Lower leg skin (tissue), 3 donors: ENCODE measurements around the gene C12orf43.

Experiments used
- POLR2A ChIP-seq, 2 donors: fragments of 450-650 bp; IDR thresholded peaks; one replicate each; pipeline ENCODE4 v1.6.1; 2016 to 2017; ENCODE audit warnings: antibody characterized with exemption in 2 of 2, mild to moderate bottlenecking in 1 of 2, moderate library complexity in 1 of 2
- TF ChIP-seq, protein P1 (sequence below), 3 donors: fragments of 450-650 bp; IDR thresholded peaks; one replicate each; pipeline ENCODE4 v1.5.1; 2016; ENCODE audit warnings: antibody characterized with exemption in 3 of 3, mild to moderate bottlenecking in 3 of 3, moderate library complexity in 2 of 3

DNA sequence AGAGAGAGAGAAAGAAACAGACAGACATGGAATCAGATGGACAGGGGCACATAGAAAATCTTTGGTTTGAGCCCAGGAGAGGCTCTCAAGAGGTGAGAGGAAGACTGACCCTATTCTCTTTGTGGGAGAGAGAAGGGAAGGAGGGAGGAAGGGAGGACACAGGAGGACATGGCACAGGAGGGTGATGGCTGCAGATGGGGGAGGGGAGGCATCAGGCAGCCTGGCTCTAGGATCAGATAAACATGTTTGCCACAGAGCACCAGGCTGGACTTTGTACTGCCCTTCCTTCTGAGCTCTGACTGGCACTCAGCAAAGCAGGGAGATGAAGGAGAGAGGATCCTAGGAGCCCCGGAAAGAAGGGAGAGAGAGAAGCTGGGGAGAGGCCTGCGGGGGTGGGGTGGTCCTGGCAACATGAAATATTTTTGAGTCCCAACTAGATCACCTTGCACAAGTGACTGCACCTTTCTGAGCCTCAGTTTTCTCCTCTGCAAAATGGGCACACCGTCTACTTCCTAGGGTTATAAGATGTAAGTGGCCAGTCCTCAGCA lies 31.9 kb downstream of the C12orf43 start:
- TF ChIP-seq, protein P1, sequence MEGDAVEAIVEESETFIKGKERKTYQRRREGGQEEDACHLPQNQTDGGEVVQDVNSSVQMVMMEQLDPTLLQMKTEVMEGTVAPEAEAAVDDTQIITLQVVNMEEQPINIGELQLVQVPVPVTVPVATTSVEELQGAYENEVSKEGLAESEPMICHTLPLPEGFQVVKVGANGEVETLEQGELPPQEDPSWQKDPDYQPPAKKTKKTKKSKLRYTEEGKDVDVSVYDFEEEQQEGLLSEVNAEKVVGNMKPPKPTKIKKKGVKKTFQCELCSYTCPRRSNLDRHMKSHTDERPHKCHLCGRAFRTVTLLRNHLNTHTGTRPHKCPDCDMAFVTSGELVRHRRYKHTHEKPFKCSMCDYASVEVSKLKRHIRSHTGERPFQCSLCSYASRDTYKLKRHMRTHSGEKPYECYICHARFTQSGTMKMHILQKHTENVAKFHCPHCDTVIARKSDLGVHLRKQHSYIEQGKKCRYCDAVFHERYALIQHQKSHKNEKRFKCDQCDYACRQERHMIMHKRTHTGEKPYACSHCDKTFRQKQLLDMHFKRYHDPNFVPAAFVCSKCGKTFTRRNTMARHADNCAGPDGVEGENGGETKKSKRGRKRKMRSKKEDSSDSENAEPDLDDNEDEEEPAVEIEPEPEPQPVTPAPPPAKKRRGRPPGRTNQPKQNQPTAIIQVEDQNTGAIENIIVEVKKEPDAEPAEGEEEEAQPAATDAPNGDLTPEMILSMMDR (IDR thresholded peaks at IDR 0.05) = no peak
- TF ChIP-seq POLR2A (IDR thresholded peaks at IDR 0.05) = no peak
